ENCODE data around the gene IQGAP3. TPM values are rescaled to one million over a fixed set of nuclear protein-coding genes. Genes with fewer than 3 reads are reported as not detected.

The IQGAP3 gene
- total RNA-seq, 4 donors from 2014 or later, result 1.7 to 9.4 (median 2.9) TPM

- peak overlapping the region in 3 of 4 donors; percentile 99 to 100 (median 100) for H3K27ac ChIP-seq
These were observed 85.7 kb downstream of the IQGAP3 start for GRCh38 chr1:156486421-156487344.

DNA sequence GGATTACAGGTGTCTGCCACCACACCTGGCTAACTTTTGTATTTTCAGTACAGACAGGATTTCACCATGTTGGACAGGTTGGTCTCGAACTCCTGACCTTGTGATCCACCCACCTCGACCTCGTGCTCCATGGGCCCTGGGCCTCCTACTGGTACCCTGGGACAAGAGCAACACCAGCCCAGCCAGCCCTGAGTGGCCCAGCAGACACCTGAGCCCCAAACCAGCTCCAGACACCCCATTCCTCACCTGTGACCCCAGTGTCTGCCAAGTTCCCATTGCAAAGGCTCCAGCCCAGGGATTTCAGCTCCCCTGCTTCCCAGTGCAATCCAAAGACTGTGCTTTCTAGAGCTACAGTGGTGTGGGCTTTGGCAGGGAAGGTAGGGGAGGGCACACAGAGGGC is 86.4 kb downstream of the IQGAP3 start:
- Histone ChIP-seq H3K36me3 (peaks cover 0 to 16% (median 8%) of the 10 kb centered on the region in 4 donors), H3K27ac (peak overlapping the region in 1 of 4 donors; percentile 100), H3K9me3 (no peaks in the 10 kb centered on the region), H3K27me3 (no peaks in the 10 kb centered on the region), H3K4me1 (peaks cover 47 to 60% (median 53%) of the 10 kb centered on the region in 4 donors), H3K4me3 (no peak overlapping the region)
- intact Hi-C loops (cut with DNase I; ENCODE audit: low total_unique reads) (no loop called here), in situ Hi-C loops (cut with MboI; ENCODE audit: low pct_ligation_motif_present in 1 of 4, low pct_unique_long_range_greater_than_20kb in 1 of 4, low sequenced_read_pairs in 3 of 4) (no loop called here)
- WGBS, 2 donors (ENCODE audit: low coverage in 1 of 2), result 74% methylated on average over 3 of the region's 3 CpGs; no CpG with 5 or more reads in 1 of the 2 donors
- DNase-seq, result no peak
- no peak for TF ChIP-seq POLR2AphosphoS5 (IDR thresholded peaks at IDR 0.05)
- TF ChIP-seq POLR2A (IDR thresholded peaks at IDR 0.05), result no peak
- TF ChIP-seq EP300 (IDR thresholded peaks at IDR 0.05; ENCODE audit: low read depth), result no peak
- no peak for TF ChIP-seq CTCF (IDR thresholded peaks at IDR 0.05)

More at GRCh38 chr1:156486421-156487344, 85.7 kb downstream of the IQGAP3 start:
- Histone ChIP-seq H3K4me3 (no peak overlapping the region), H3K4me1 (peaks cover 50 to 61% (median 58%) of the 10 kb centered on the region in 4 donors), H3K27me3 (no peaks in the 10 kb centered on the region), H3K9me3 (no peaks in the 10 kb centered on the region), H3K36me3 (peaks cover 0 to 9% (median 3%) of the 10 kb centered on the region in 4 donors)
- intact Hi-C loops (cut with DNase I; ENCODE audit: low total_unique reads) (no loop called here), in situ Hi-C loops (cut with MboI; ENCODE audit: low pct_ligation_motif_present in 1 of 4, low pct_unique_long_range_greater_than_20kb in 1 of 4, low sequenced_read_pairs in 3 of 4) (no loop called here)
- DNase-seq, result no peak
- WGBS, 2 donors (ENCODE audit: low coverage in 1 of 2), result 83 to 91% methylated on average over 2 to 7 of the region's 7 CpGs
- TF ChIP-seq CTCF (IDR thresholded peaks at IDR 0.05), result no peak
- no peak for TF ChIP-seq POLR2A (IDR thresholded peaks at IDR 0.05)
- TF ChIP-seq EP300 (IDR thresholded peaks at IDR 0.05; ENCODE audit: low read depth), result no peak
- no peak for TF ChIP-seq POLR2AphosphoS5 (IDR thresholded peaks at IDR 0.05)

- 89% methylated on average over 6 of the region's 6 CpGs; no CpG with 5 or more reads in 1 of the 2 donors for WGBS, 2 donors (ENCODE audit: low coverage in 1 of 2)
- Histone ChIP-seq H3K4me1 (peaks cover 33 to 54% (median 42%) of the 10 kb centered on the region in 4 donors), H3K36me3 (peaks cover 0 to 30% (median 15%) of the 10 kb centered on the region in 4 donors), H3K27ac (peak overlapping the region in 2 of 4 donors; percentile 23 to 38), H3K4me3 (no peak overlapping the region), H3K9me3 (no peaks in the 10 kb centered on the region), H3K27me3 (no peaks in the 10 kb centered on the region)
- intact Hi-C loops (cut with DNase I; ENCODE audit: low total_unique reads), result no loop called here
- TF ChIP-seq POLR2AphosphoS5 (IDR thresholded peaks at IDR 0.05) (no peak), CTCF (IDR thresholded peaks at IDR 0.05) (no peak), POLR2A (IDR thresholded peaks at IDR 0.05) (no peak), EP300 (IDR thresholded peaks at IDR 0.05; ENCODE audit: low read depth) (no peak)
- in situ Hi-C loops (cut with MboI; ENCODE audit: low pct_ligation_motif_present in 1 of 4, low pct_unique_long_range_greater_than_20kb in 1 of 4, low sequenced_read_pairs in 3 of 4), result no loop called here
- no peak for DNase-seq
These were observed 87.8 kb downstream of the IQGAP3 start for GRCh38 chr1:156484480-156485058.

DNA sequence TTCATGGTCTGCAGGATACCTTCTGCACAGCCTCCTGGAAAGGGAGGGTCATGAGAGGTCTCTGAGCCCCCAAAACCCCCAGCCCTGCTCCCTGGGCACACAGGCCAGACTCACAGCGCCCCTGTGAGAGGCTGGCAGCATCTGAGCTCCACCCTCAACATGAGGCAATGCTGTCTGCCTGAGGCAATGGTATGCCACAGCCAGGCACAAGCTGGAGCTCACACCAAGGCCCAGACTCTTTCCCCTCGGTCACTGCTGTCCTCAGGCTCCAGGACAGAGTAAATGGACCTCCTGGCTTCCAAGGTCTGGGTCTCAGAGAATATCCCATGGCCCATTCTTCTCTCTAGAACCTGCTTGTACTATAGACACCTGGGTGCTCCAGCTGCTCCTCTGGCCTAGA is 89.0 kb downstream of the IQGAP3 start:
- H3K4me3 ChIP-seq, result no peak overlapping the region
- in situ Hi-C loops (cut with MboI; ENCODE audit: low pct_ligation_motif_present in 1 of 4, low pct_unique_long_range_greater_than_20kb in 1 of 4, low sequenced_read_pairs in 3 of 4), result no loop called here
- 94% methylated on average over 2 of the region's 2 CpGs; no CpG with 5 or more reads in 1 of the 2 donors for WGBS, 2 donors (ENCODE audit: low coverage in 1 of 2)
- H3K4me1 ChIP-seq, result peaks cover 22 to 42% (median 31%) of the 10 kb centered on the region in 4 donors
- TF ChIP-seq CTCF (IDR thresholded peaks at IDR 0.05), result no peak
- TF ChIP-seq EP300 (IDR thresholded peaks at IDR 0.05; ENCODE audit: low read depth), result no peak
- TF ChIP-seq POLR2A (IDR thresholded peaks at IDR 0.05), result no peak
- TF ChIP-seq POLR2AphosphoS5 (IDR thresholded peaks at IDR 0.05), result no peak
- peaks cover 0 to 40% (median 20%) of the 10 kb centered on the region in 4 donors for H3K36me3 ChIP-seq
- no peak for DNase-seq
- intact Hi-C loops (cut with DNase I; ENCODE audit: low total_unique reads), result no loop called here
- H3K27ac ChIP-seq, result peak overlapping the region in 2 of 4 donors; percentile 23 to 28
- no peaks in the 10 kb centered on the region for H3K9me3 ChIP-seq
- H3K27me3 ChIP-seq, result no peaks in the 10 kb centered on the region

Data from transverse colon (tissue), 4 donors.